Tibial nerve (tissue), 4 donors: Measurements from ENCODE around the gene NYNRIN.

Source experiments
- CTCF ChIP-seq, 5 experiments: fragments of 200-600 bp in 3 of 5; fragments of 450-650 bp in 2 of 5; sonication (generic) in 3 of 5; IDR thresholded peaks; one replicate each; pipeline ENCODE4 v1.5.1; 2016 to 2019; ENCODE audit warnings: antibody characterized with exemption in 5 of 5, mild to moderate bottlenecking in 3 of 5, moderate library complexity in 2 of 5
- EP300 ChIP-seq, 2 donors: sonication (generic); formaldehyde crosslinking; IDR thresholded peaks; one replicate each; pipeline ENCODE4 v1.6.1; 2017; ENCODE audit warnings: antibody characterized with exemption in 2 of 2, mild to moderate bottlenecking in 1 of 2

GRCh38 chr14:24401810-24402702, 3.3 kb downstream of the NYNRIN start:
- TF ChIP-seq CTCF (IDR thresholded peaks at IDR 0.05), result no peak
- no peak for TF ChIP-seq EP300 (IDR thresholded peaks at IDR 0.05)
